ENCODE measurements around the gene BEGAIN. TPM values are rescaled to one million over a fixed set of nuclear protein-coding genes. Genes with fewer than 3 reads are reported as not detected.

Gene BEGAIN
- total and polyA plus RNA-seq, 9 of the 15 experiments (the other 6 are each of a cell fraction or from before 2014, with no cell fraction given): 0.07 to 0.68 (median 0.55) TPM; not detected in 3

- TF ChIP-seq JUNB (CRISPR knock-in tag; conservative IDR thresholded peaks at IDR 0.05) (no peak), ETV5 (CRISPR knock-in tag; IDR thresholded peaks at IDR 0.05; ENCODE audit: low read depth) (no peak), FOXA1 (IDR thresholded peaks at IDR 0.05; ENCODE audit: borderline replicate concordance) (no peak), POLR3A (IDR thresholded peaks at IDR 0.05; ENCODE audit: borderline replicate concordance, extremely low read depth, insufficient read depth, insufficient read length) (no peak), ZNF174 (CRISPR knock-in tag; IDR thresholded peaks at IDR 0.05) (no peak), MXD1 (CRISPR knock-in tag; IDR thresholded peaks at IDR 0.05; ENCODE audit: borderline replicate concordance, poor library complexity, severe bottlenecking) (no peak)
- TF ChIP-seq, protein P1, sequence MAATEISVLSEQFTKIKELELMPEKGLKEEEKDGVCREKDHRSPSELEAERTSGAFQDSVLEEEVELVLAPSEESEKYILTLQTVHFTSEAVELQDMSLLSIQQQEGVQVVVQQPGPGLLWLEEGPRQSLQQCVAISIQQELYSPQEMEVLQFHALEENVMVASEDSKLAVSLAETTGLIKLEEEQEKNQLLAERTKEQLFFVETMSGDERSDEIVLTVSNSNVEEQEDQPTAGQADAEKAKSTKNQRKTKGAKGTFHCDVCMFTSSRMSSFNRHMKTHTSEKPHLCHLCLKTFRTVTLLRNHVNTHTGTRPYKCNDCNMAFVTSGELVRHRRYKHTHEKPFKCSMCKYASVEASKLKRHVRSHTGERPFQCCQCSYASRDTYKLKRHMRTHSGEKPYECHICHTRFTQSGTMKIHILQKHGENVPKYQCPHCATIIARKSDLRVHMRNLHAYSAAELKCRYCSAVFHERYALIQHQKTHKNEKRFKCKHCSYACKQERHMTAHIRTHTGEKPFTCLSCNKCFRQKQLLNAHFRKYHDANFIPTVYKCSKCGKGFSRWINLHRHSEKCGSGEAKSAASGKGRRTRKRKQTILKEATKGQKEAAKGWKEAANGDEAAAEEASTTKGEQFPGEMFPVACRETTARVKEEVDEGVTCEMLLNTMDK (IDR thresholded peaks at IDR 0.05; ENCODE audit: borderline replicate concordance, insufficient read depth, low read depth, low read length, poor library complexity, severe bottlenecking): no peak
- no peaks in the 10 kb centered on the region for H3K9me1 ChIP-seq (ENCODE audit: control insufficient read depth, insufficient read depth, low read length)
- FAIRE-seq (no peak), DNase-seq (ENCODE audit: extremely low read depth in 1 of 4, low spot score in 3 of 4) (no peak), ATAC-seq (no peak)
- ChIA-PET CTCF (ENCODE audit: low intra/inter-chr PET ratio) (no interaction called here), POLR2A (no interaction called here)
- intact Hi-C loops (cut with micrococcal nuclease) (no loop called here), in situ Hi-C loops (cut with MboI) (no loop called here)
- H4K20me1 ChIP-seq (replicated peaks; ENCODE audit: control insufficient read depth, insufficient read depth, low read length): 0 out of 2 replicates have a peak, but pooled peaks cover 12% of the 10 kb centered on the region
- H3K9ac ChIP-seq (ENCODE audit: insufficient read depth in 1 of 2, low read depth in 2 of 2, low read length in 2 of 2): no peak overlapping the region
- H3K4me2 ChIP-seq (ENCODE audit: insufficient read depth, low read length): no peak overlapping the region
- no peak overlapping the region for H3K27ac ChIP-seq (ENCODE audit: extremely low read depth, low read depth, low read length)
- H3K9me3 ChIP-seq (replicated peaks; ENCODE audit: control insufficient read depth, insufficient read depth, low read depth, low read length): no peaks in the 10 kb centered on the region
- no peak overlapping the region for H2AFZ ChIP-seq (ENCODE audit: low read depth, low read length)
- 0% methylated on average over 2 of the region's 2 CpGs for WGBS (ENCODE audit: insufficient coverage, low coverage, missing lambda C conversion rate)
- peaks cover 0 to 31% of the 10 kb centered on the region in 2 experiments; a peak in 3 of 5 replicates for H3K27me3 ChIP-seq (ENCODE audit: control insufficient read depth in 2 of 2, insufficient read depth in 2 of 2, low read length in 2 of 2)
- no peaks in the 10 kb centered on the region for H3K79me2 ChIP-seq (ENCODE audit: control insufficient read depth, insufficient read depth, low read length)
- peaks cover 3 to 19% of the 10 kb centered on the region in 2 experiments; a peak in 3 of 5 replicates for H3K4me1 ChIP-seq (replicated peaks in 1 of 2; ENCODE audit: control insufficient read depth in 2 of 2, insufficient read depth in 2 of 2, low read length in 2 of 2)
- no TSS peak for BruUV-seq (replicated peaks)
- H3K4me3 ChIP-seq: no peak overlapping the region
- H3K36me3 ChIP-seq (ENCODE audit: control insufficient read depth, insufficient read depth, low read length): no peaks in the 10 kb centered on the region
Measured at GRCh38 chr14:100583245-100583644, 4.0 kb downstream of the BEGAIN start.

All from K562 (cell line).